Urothelium cell line (cell line): Measurements from ENCODE around the gene NLK.
"Not testable (repeated sequence)": the region's sequence is repeated elsewhere in the genome, so short reads cannot be mapped to it uniquely, and the experiment has no call there.

ENCODE experiments used
- DNase-seq: peaks from one replicate; pipeline ENCODE4 v3.0.0; 2011; ENCODE audit warnings: low spot score, mixed read lengths
- FAIRE-seq: peaks from 2 replicates; lab custom pipeline; 2011; peaks lifted over from hg19 to GRCh38; lab: Jason Lieb, UNC

The NLK gene

GRCh38 chr17:28226563-28227315, 184.3 kb downstream of the NLK start:
- FAIRE-seq: no peak
- no peak for DNase-seq

DNA sequence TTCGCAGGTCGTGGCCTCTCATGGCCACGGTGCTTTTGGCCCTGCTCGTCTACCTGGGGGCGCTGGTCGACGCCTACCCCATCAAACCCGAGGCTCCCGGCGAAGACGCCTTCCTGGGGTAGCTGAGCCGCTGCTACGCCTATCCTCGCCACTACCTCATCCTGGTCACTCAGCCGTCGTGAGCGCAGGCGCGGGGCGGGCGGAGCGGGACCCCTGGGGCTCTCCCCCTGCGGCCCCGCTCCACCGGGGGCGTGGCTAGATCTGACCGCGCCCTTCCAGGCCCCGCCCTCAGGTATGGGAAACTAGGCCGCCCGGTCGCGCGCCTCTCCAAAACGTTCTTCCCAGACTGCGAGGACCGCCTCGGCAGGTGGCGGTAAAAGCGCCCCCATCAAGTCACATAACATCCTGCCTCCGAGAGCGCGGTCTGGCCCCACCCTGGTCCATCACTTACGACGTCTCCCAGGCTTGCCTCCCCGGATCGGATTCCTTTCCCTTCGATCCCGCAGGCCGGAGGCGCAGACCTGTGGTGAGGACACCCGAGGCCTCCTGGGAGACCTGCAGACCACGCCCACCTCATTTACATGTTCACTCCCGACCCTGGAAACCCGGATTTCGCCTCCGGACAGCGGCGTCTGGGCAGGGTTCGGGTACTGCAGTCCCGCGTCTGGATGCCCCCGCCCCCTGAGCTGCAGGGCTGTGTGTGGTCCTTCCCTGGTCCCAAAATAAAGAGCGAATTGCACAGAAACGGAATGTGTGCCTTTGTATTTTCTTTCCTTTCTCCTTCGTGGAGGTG, 185.0 kb downstream of the NLK start:
- DNase-seq (no peak), FAIRE-seq (no peak)

DNA sequence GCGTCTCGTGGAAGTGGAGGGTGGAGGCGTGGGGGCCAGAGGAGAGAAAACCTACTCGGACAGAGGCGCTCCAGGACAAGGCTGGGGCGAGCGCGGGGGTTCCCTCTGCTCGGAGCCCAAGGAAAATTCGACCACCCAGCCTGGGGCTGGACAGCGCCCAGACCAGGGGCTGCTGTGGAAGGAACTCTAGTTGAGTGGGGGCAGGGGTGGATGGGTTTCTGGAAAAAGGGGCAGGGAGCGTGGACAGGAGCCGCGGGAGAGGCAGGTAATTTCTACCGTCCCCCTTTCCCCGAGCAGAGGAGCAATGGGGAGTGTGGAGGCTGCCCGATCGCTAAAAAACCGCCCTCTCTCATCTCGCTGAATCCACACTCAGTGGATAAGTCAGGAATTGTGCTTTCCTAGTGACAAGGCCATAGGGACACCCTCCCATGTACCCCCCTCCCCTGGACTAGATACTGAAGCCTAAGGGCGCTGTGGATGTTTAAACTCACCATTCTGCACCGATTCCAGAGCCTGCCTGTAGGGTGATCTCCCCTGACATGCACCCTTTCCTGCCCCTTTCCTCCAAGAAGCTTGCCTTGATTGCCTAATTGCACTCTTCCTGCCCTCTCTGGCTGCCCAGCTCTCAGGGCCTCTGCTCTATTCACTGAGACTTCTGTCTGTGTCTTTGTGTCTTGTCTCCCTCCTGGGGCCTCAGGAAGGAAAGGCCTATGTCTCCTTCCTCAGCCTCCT, 185.8 kb downstream of the NLK start:
- DNase-seq: no peak
- no peak for FAIRE-seq

DNA sequence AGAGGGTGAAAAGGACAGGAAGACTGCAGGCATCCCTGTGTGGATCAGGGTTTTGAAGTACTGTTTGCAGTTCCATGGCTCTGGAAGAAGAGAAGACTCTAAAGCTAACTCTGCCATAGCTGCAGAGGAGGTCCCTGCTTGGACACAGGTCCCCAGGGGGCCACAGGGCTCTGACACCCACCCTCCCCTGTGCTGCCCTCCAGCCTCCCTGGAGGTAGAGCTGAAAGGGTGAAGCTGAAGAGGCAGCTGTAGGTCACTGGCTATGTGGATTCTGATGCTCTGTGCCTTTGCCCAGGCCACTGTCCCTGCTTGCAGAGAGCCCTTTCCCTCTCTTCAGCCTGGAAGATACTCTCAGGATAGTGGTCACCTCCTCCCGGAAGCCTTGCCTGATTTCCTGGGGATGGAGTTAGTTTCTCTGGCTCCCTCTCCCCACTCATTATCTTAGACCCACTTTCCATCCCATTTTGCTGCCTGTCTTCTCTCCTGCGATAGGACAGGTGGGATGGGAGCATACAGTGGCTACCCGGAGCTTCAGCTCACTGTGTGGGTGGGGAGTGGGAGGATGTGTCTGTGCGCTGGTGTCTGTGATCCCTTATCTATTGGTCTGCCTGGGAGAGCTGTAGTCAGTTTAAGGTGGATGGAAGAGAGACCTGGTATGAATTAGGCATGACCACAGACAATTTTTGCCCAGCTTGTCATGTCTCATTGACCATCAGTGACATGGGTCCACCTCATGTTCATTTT, 186.7 kb downstream of the NLK start:
- DNase-seq (no peak), FAIRE-seq (no peak)

GRCh38 chr17:28230011-28230410, 187.5 kb downstream of the NLK start:
- no peak for FAIRE-seq
- DNase-seq: no peak

GRCh38 chr17:28230607-28231006, 188.1 kb downstream of the NLK start:
- not testable (repeated sequence) for DNase-seq, FAIRE-seq

DNA sequence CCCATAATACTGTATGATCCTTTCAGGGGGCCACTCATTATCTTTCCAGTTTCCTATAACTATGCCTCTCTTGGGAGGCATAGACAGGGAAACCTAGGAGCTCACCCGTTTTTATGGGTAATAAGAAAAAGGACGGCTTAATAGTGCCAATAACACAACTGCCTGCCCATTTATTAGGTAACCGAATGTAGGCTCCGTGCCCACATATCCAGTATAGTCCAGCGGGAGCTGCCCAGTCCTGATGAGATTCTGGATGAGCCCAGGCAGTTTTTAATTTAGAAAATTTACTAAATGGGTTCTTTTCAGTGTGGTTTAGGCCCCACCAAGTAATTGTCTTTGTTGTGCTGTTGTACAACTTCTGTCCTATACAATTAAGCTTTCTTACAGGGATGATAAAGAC, 189.1 kb downstream of the NLK start:
- FAIRE-seq, DNase-seq: not testable (repeated sequence)

- not testable (repeated sequence) for FAIRE-seq, DNase-seq
Measured at GRCh38 chr17:28232966-28233870, 190.7 kb downstream of the NLK start.

DNA sequence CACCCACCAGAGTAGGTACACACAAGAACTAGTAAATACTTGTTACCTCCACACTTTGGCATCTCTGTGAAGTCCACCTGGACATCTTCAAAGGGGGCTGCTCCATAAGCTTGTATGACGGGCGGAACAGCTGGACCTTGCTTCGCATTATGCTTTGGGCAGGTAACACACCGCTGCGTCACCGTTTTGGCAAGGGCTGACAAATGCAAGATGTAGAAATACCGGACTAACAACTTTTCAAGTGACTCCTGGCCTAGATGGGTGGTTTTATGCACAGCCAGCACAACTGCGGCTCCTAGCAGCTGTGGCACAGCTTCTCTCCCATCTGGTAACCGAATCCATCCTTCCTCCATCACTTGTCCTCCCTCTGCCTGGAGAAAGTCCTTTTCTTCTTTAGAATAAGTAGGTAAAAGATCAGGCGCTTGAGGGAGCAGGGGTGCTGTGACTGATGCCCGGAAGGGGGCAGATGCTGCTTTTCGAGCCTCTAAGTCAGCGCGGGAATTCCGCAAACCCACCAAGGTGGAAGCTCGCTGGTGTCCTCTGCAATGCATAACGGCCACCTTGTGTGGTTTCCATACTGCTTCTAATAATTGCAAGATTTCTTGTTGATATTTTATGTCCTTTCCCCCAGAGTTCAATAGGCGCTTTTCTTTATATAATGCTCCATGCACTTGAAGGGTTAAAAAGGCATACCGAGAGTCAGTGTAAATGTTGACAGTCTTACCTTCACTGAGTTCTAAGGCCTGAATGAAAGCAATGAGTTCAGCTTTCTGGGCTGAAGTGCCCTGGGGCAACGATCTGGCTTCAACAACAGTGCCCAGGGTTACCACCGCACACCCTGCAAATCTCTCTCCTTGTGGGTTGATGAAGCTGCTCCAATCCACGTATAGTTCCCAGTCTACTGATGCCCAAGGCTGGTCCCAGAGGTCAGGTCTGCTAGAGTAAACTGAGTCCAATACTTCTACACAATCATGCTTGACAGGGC, 191.7 kb downstream of the NLK start:
- DNase-seq, FAIRE-seq: not testable (repeated sequence)

DNA sequence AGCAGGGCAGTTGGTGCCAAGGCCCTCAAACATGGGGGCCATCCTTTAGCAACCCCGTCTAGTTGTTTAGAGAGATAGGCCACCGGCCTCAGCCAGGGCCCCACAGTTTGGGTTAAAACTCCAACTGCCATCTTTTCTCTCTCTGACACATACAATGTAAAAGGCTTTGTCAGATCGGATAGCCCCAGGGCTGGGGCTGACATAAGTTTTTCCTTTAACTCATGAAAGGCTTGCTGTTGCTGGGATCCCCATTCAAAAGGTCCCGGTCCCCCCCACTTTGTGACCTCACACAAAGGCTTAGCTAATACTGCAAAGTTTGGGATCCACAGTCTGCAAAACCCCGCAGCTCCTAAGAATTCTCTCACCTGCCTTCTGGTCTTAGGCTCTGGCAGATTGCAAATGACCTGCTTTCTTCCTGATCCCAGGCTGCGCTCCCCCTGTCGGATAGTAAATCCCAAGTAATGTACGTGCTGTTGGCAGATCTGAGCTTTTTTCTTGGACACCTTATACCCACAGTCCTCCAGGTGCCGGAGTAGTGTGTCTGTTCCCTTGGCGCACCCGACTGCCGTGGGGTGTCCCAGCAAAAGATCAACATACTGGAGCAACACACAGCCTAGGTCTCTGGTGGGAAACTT, 192.7 kb downstream of the NLK start:
- DNase-seq, FAIRE-seq: not testable (repeated sequence)

GRCh38 chr17:28236033-28236653, 193.7 kb downstream of the NLK start:
- DNase-seq, FAIRE-seq: not testable (repeated sequence)

DNA sequence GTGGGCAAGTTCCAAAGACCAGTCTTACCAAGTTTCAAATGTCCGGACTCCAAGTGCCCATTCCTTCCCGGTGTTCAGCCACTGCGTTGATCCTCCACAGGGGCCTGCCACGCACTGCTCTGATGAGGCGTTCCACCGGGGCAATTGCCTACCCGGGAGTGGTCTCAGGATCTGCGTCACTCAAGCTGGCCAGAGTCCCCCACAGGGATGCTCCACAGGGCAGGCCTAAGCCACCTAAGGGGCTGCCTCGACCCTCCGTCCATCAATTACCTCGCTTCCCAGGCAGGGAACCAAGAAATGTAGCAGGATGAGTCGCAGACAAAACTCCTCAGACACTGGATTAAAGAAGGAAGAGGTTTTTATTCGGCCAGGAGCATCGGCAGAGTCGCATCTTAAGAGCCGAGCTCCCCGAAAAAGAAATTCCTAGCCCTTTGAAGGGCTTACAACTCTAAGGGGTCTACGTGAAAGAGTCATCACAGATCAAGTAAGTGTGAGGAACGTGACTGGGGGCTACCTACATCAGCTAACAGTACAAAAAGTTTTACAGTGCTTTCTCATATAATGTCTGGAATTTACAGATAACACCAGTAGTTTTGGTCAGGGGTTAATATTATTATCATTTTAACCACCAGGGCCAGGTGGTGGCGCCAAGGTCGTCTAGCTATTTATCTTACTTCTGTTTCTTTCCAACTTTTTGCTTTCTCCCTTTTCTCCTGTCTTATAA, 196.2 kb downstream of the NLK start:
- FAIRE-seq, DNase-seq: not testable (repeated sequence)

DNA sequence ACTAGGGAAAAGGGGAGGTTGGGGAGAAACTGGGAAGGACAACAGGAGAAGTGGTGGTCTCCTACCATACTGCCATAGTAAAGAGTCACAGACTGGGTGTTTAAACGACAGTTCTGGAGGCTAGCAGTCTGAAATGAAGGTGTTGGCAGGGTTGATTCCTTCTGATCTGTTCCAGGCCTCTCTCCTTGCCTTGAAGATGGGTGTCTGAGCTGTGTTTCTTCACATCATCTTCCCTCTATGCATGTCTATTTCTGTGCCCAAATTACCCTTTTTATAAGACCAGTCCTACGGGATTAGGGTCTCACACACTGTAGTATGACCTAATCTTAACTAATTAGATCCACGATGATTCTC, 196.8 kb downstream of the NLK start:
- no peak for FAIRE-seq

DNA sequence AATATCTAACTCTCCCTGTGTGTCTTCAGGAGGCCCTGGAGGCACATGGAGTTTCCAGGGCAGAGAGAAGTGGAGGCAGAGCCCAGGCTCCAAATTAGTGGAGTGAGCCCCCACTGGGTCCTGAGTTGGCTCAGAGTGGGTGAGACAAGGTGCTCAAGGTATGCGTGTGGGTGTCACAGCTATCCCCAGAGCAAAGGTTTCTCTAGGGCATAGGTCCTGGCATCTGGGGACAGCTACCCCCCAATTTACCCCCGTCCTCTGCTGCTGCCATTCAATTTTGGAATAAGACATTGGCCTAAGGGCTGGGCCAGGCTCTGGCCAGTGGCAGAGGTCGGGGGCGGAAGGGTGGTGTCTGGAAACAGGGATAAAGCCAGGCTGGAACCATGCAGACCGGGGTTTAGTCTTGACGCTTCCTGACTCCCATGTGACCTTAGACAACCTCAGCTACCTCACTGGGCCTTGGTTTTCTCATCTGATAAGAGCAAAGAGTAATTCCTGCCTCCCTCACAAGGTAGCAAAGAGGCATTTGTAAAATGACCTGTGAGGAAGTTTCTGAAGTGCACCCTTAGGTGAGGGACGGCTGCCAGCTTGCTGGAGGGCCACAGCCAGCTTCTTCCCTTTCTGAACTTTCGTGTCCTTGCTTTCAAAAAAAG, 198.3 kb downstream of the NLK start:
- DNase-seq (no peak), FAIRE-seq (no peak)

More for the DNA sequence above, 196.8 kb downstream of the NLK start:
- DNase-seq: no peak

DNA sequence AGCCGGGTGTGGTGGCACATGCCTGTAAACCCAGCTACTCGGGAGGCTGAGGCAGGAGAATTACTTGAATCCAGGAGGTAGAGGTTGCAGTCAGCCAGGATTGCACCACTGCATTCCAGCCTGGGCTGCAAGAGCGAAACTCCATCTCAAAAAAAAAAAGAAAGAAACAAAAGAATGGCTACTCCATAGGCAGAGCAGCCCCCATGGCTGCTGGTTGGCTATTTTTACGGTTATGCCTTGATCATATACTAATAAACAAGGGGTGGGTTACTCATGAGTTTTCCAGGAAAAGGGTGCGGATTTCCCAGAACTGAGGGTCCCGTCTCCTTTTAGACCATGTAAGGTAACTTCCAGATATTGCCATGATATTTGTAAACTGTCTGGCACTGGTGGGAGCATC, 200.3 kb downstream of the NLK start:
- DNase-seq (no peak), FAIRE-seq (no peak)

DNA sequence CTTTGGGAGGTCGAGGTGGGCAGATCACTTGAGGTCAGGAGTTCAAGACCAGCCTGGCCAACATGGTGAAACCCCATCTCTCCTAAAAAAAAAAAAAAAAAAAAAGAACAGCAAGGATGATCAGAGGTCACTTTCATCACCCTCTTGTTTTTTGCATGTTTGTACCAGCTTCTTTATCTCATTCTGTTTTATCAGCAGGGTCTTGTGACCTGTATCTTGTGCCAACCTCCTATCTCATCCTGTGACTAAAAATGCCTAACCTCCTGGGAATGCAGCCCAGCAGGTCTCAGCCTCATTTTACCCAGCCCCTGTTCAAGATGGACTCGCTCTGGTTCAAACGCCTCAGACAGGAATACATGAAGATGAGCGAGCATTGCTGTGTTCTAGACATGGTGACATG, 200.8 kb downstream of the NLK start:
- not testable (repeated sequence) for DNase-seq, FAIRE-seq
